PFSK-1 (cell line): ENCODE data around the gene UBE2J2.

ENCODE experiments used
- POLR2AphosphoS5 ChIP-seq: IDR thresholded peaks from 2 replicates; pipeline ENCODE4 v1.6.1; 2012; ENCODE audit warnings: low read depth, mild to moderate bottlenecking, control low read depth, low read length, moderate library complexity
- SIN3A ChIP-seq: IDR thresholded peaks from 2 replicates; pipeline ENCODE4 v1.6.1; 2012; ENCODE audit warnings: mild to moderate bottlenecking, low read length, moderate library complexity, borderline replicate concordance; ENCODE audit not compliant: insufficient read depth

DNA sequence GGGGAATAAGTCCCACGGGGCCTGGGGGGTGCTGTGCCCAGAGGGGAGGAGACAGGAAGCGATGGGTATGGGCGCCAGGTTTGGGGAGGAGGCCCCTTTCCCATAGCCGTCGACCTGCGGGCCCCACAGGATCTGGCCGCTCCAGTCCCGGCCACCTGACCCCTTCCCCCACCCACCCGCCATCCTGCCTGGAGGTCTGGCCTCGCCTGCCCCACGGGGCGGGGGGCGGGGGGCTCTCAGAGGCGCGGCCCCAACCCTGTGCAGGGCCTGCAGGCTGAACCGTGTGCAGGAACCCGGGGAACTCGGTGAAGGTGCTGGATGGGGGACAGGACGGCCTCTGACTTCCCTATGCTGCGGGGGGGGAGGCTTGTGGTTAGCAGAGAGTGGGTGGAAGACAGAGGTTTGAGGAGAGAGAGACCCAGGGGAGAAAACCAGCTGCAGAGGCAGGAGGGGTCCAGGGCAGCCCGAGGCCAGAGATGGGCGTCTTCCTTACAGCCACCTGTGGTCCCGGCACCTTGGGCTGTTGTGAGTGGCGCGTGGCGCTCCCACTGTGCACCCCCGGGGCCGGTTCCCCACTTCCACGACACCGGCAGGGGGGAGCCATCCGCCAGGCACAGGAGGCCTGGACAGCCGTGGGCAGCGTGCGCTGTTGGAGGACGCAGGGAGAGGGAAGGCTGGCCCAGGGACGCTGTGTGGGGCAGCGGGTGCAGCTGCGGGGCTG, 64.8 kb downstream of the UBE2J2 start:
- TF ChIP-seq POLR2AphosphoS5 (no peak), SIN3A (no peak)
